Activated CD8-positive, alpha-beta T cell treated with anti-CD3 and anti-CD28 coated beads for 36 hours (primary cell): ENCODE results near the gene ADISSP. TPM values are rescaled to one million over a fixed set of nuclear protein-coding genes. Genes with fewer than 3 reads are reported as not detected.

ENCODE experiments used
- ATAC-seq: fragments of 200-7000 bp; cut with Tn5 transposase; one replicate; pipeline ENCODE4 v1.10.0; 2021; ENCODE audit warnings: mild to moderate bottlenecking, moderate library complexity
- CTCF ChIA-PET: fragments of 350-600 bp; sonication (Branson Sonifier 250); formaldehyde crosslinking; loops from one replicate; lab custom pipeline; 2021; ENCODE audit warnings: antibody characterized with exemption; lab: Charles Lee
- POLR2A ChIA-PET: fragments of 350-600 bp; sonication (Branson Sonifier 250); formaldehyde crosslinking; loops from one replicate; lab custom pipeline; 2021; ENCODE audit warnings: antibody characterized with exemption; lab: Charles Lee
- DNase-seq: peaks from one replicate; pipeline ENCODE4 v3.0.0-alpha.2; 2020
- H3K27ac Mint-ChIP-seq: one replicate; pipeline ENCODE4 v1.8.0; 2021; ENCODE audit warnings: mild to moderate bottlenecking, mixed read lengths
- H3K27me3 Mint-ChIP-seq: one replicate; pipeline ENCODE4 v1.8.0; 2021; ENCODE audit warnings: mixed read lengths
- H3K36me3 Mint-ChIP-seq: one replicate; pipeline ENCODE4 v1.8.0; 2021; ENCODE audit warnings: low read depth, mixed read lengths
- H3K4me1 Mint-ChIP-seq: one replicate; pipeline ENCODE4 v1.8.0; 2021; ENCODE audit warnings: low read depth, mixed read lengths
- H3K4me3 Mint-ChIP-seq: one replicate; pipeline ENCODE4 v1.8.0; 2021; ENCODE audit warnings: mild to moderate bottlenecking, moderate library complexity, mixed read lengths
- H3K9me3 Mint-ChIP-seq: one replicate; pipeline ENCODE4 v1.8.0; 2021; ENCODE audit warnings: mixed read lengths
- CTCF ChIP-seq: fragments of 200-600 bp; IDR thresholded peaks from one replicate; pipeline ENCODE4 v1.8.0; 2022; ENCODE audit warnings: antibody characterized with exemption, mild to moderate bottlenecking
- intact Hi-C: fragments of 100-400 bp; cut with micrococcal nuclease; formaldehyde crosslinking; loops from one replicate; pipeline ENCODE4 v1.10.0; 2022
- total RNA-seq, 2 experiments: library from RNA; stranded (reverse); gene quantifications; one replicate each; pipeline ENCODE4 v1.2.3, GENCODE V29; 2021

The ADISSP gene
- total RNA-seq, 2 experiments from 2014 or later: 62.5 to 66.6 TPM

- ChIA-PET CTCF (interaction anchor here (0.9 to 5.7 kb wide), 6 partner anchors 9 to 144 kb away, joined by 3 to 79 read pairs (median 6); no protein-coding TSS in a partner anchor), POLR2A (interaction anchor here (0.7 kb wide), 1 partner anchor 30 kb away, joined by 4 read pairs; no protein-coding TSS in a partner anchor)
- DNase-seq (no peak), ATAC-seq (no peak)
- TF ChIP-seq CTCF: no peak
- intact Hi-C loops: no loop called here
- H3K9me3 Mint-ChIP-seq: no peaks in the 10 kb centered on the region
- no peaks in the 10 kb centered on the region for H3K4me1 Mint-ChIP-seq
- peaks cover 3% of the 10 kb centered on the region for H3K27me3 Mint-ChIP-seq
- H3K36me3 Mint-ChIP-seq: no peaks in the 10 kb centered on the region
- H3K4me3 Mint-ChIP-seq: no peak overlapping the region
- H3K27ac Mint-ChIP-seq: no peak overlapping the region
Measured at GRCh38 chr20:3706774-3707507, 60.6 kb downstream of the ADISSP start.

- peaks cover 2% of the 10 kb centered on the region for H3K27me3 Mint-ChIP-seq
- ATAC-seq: no peak
- ChIA-PET POLR2A (interaction anchor here (0.7 kb wide), 1 partner anchor 29 kb away, joined by 4 read pairs; no protein-coding TSS in a partner anchor), CTCF (interaction anchor here (1.2 to 5.7 kb wide), 2 partner anchors 28 to 141 kb away, joined by 3 to 79 read pairs; no protein-coding TSS in a partner anchor)
- no peak for DNase-seq
- H3K27ac Mint-ChIP-seq: no peak overlapping the region
- H3K36me3 Mint-ChIP-seq: no peaks in the 10 kb centered on the region
- no peak for TF ChIP-seq CTCF
- H3K4me3 Mint-ChIP-seq: no peak overlapping the region
- H3K4me1 Mint-ChIP-seq: no peaks in the 10 kb centered on the region
- H3K9me3 Mint-ChIP-seq: no peaks in the 10 kb centered on the region
- intact Hi-C loops: no loop called here
Measured at GRCh38 chr20:3705970-3706739, 61.4 kb downstream of the ADISSP start.

GRCh38 chr20:3705491-3705969 lies 62.0 kb downstream of the ADISSP start:
- ChIA-PET CTCF (no interaction called here), POLR2A (no interaction called here)
- TF ChIP-seq CTCF: no peak
- no peak overlapping the region for H3K4me3 Mint-ChIP-seq
- DNase-seq (no peak), ATAC-seq (no peak)
- no peak overlapping the region for H3K27ac Mint-ChIP-seq
- no peaks in the 10 kb centered on the region for H3K4me1 Mint-ChIP-seq
- H3K27me3 Mint-ChIP-seq: peaks cover 2% of the 10 kb centered on the region
- H3K36me3 Mint-ChIP-seq: no peaks in the 10 kb centered on the region
- intact Hi-C loops: no loop called here
- no peaks in the 10 kb centered on the region for H3K9me3 Mint-ChIP-seq

- H3K27me3 Mint-ChIP-seq: peaks cover 2% of the 10 kb centered on the region
- TF ChIP-seq CTCF: no peak
- H3K27ac Mint-ChIP-seq: no peak overlapping the region
- no peaks in the 10 kb centered on the region for H3K4me1 Mint-ChIP-seq
- no peaks in the 10 kb centered on the region for H3K9me3 Mint-ChIP-seq
- no peak for DNase-seq
- ATAC-seq: no peak
- intact Hi-C loops: no loop called here
- POLR2A ChIA-PET: interaction anchor here (1.1 to 1.2 kb wide), 2 partner anchors 12 to 17 kb away, joined by 3 to 4 read pairs; no protein-coding TSS in a partner anchor
- CTCF ChIA-PET: interaction anchor here (0.7 to 1.8 kb wide), 2 partner anchors 8 to 9 kb away, joined by 3 to 4 read pairs; no protein-coding TSS in a partner anchor
- no peaks in the 10 kb centered on the region for H3K36me3 Mint-ChIP-seq
- H3K4me3 Mint-ChIP-seq: no peak overlapping the region
Measured at GRCh38 chr20:3704087-3704486, 63.5 kb downstream of the ADISSP start.

Other genes with a start within 250 kb of the ADISSP start
- not detected for gene GFRA4, start 104.4 kb downstream of the ADISSP start, total RNA-seq
- gene ADAM33, start 85.7 kb downstream of the ADISSP start, total RNA-seq: not detected
- gene SIGLEC1, start 55.2 kb downstream of the ADISSP start, total RNA-seq: not detected
- not detected for gene HSPA12B, start 35.1 kb downstream of the ADISSP start, total RNA-seq
- under 1 TPM in 1 of 2 experiments, not detected in 1; 0.23 TPM for gene SPEF1, start 13.7 kb upstream of the ADISSP start, total RNA-seq
- gene CENPB, start 19.0 kb upstream of the ADISSP start, total RNA-seq: 10 to 100 TPM; 35.0 to 35.4 TPM
- gene CDC25B, start 28.6 kb upstream of the ADISSP start, total RNA-seq: 10 to 100 TPM; 66.9 to 67.1 TPM
- 1 to 10 TPM; 7.4 to 8.6 TPM for gene AP5S1, start 52.8 kb upstream of the ADISSP start, total RNA-seq
- gene MAVS, start 79.1 kb upstream of the ADISSP start, total RNA-seq: 10 to 100 TPM; 17.0 to 17.5 TPM
- gene PANK2, start 121.6 kb upstream of the ADISSP start, total RNA-seq: 10 to 100 TPM; 47.6 to 50.3 TPM
- 10 to 100 TPM; 16.7 to 17.2 TPM for gene RNF24, start 247.8 kb upstream of the ADISSP start, total RNA-seq